GM19395 (cell line): ENCODE data around the gene RFX3.

Source experiments
- ATAC-seq: cut with Tn5 transposase; IDR thresholded peaks from one replicate; pipeline ENCODE4 v1.9.1; 2021; ENCODE audit warnings: mild to moderate bottlenecking, moderate library complexity; ENCODE audit not compliant: unreplicated experiment

Gene RFX3

GRCh38 chr9:3290231-3290840 lies 235.5 kb downstream of the RFX3 start:
- no peak for ATAC-seq

GRCh38 chr9:3288686-3289085 lies 237.1 kb downstream of the RFX3 start:
- no peak for ATAC-seq

GRCh38 chr9:3285365-3286161 lies 240.2 kb downstream of the RFX3 start:
- no peak for ATAC-seq

GRCh38 chr9:3282365-3282764 lies 243.4 kb downstream of the RFX3 start:
- ATAC-seq: no peak

GRCh38 chr9:3281399-3281798 lies 244.4 kb downstream of the RFX3 start:
- peak; percentile 78 for ATAC-seq

GRCh38 chr9:3277200-3277599 lies 248.6 kb downstream of the RFX3 start:
- peak; percentile 67 for ATAC-seq

- no peak for ATAC-seq
Observed at GRCh38 chr9:3271581-3271980, 254.2 kb downstream of the RFX3 start.

GRCh38 chr9:3271157-3271556 lies 254.6 kb downstream of the RFX3 start:
- ATAC-seq: no peak

GRCh38 chr9:3268223-3268622 lies 257.6 kb downstream of the RFX3 start:
- ATAC-seq: no peak

- no peak for ATAC-seq
Observed at GRCh38 chr9:3263698-3264097, 262.1 kb downstream of the RFX3 start.

- no peak for ATAC-seq
Observed at GRCh38 chr9:3262826-3263529, 262.8 kb downstream of the RFX3 start.

- no peak for ATAC-seq
Observed at GRCh38 chr9:3261484-3261883, 264.3 kb downstream of the RFX3 start.

- ATAC-seq: no peak
Observed at GRCh38 chr9:3256571-3257330, 269.1 kb downstream of the RFX3 start.

GRCh38 chr9:3251309-3251708 lies 274.5 kb downstream of the RFX3 start:
- no peak for ATAC-seq

GRCh38 chr9:3250741-3251140 lies 275.1 kb downstream of the RFX3 start:
- no peak for ATAC-seq

GRCh38 chr9:3247211-3247610 lies 278.6 kb downstream of the RFX3 start:
- ATAC-seq: no peak

GRCh38 chr9:3246241-3246640 lies 279.6 kb downstream of the RFX3 start:
- ATAC-seq: no peak

GRCh38 chr9:3244963-3245653 lies 280.7 kb downstream of the RFX3 start:
- ATAC-seq: no peak

- no peak for ATAC-seq
Observed at GRCh38 chr9:3243683-3244082, 282.1 kb downstream of the RFX3 start.

- ATAC-seq: no peak
Observed at GRCh38 chr9:3241290-3241689, 284.5 kb downstream of the RFX3 start.
